Islet precursor cell (in vitro differentiated cells): ENCODE results near the gene LMO4.

Experiments
- DNase-seq: peaks from one replicate; pipeline ENCODE4 v3.0.0-alpha.2; 2018

LMO4 gene

DNA sequence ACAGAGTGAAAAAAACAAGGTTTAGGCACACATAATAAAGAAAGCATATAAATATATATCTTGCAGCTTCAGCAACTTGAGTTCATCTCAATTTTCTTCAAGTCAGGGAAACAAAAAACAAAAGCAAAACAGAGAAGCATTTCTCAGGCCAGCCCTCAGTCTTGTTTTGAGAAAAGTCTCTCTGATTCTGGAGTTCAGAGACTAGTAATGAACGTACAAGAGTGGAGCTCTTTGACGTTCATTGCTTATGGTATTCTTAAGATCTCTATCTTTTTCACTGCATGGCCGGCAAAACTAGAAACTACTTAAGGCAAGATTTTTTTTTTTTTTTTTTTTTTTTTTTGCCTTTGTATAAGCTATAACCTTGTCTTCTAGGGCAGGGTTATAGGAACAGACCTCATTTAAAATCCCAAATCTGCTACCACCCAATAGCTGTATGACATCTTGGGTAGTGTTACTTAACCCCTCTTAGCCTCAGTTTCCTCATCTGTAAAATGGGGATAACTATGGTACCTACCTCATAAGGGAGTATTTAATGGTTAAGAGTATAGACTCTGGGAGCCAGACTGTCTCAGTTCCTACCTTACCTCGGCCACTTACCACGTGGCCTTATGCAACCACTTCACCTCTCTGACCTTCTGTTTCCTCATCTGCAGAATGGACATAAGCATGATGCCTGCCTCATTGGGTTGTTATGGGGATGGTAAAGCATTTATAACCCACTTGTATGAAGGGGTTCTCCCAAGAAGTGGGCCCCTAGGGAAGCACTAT is 33.6 kb downstream of the LMO4 start:
- DNase-seq, result no peak

DNA sequence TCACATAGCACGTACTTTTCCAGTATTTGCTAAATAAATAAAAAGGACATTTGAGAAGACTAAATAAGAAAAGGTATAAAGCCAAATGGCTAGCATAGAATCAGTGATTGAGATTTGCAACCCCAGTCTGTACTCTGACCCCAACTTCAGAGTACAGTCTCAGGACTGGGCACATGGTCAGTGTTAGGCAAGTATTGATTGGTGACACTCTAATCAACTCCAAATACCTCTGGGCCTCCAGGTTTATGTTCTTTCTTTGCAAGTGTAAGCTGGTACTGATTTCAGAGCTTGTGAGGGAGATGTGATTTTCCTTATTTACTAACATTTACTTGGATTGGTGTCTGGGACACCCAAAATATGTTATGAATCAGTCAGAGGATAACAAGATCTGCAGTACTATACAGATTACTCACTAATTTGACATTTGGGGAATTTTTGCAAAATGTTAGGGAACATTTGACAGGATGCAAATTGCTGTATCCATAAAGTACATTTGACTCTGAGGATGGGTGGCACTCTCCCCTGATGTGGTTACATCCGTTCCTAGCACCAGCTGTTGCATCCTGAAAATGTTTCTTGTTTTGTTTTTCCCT is 34.2 kb downstream of the LMO4 start:
- no peak for DNase-seq

DNA sequence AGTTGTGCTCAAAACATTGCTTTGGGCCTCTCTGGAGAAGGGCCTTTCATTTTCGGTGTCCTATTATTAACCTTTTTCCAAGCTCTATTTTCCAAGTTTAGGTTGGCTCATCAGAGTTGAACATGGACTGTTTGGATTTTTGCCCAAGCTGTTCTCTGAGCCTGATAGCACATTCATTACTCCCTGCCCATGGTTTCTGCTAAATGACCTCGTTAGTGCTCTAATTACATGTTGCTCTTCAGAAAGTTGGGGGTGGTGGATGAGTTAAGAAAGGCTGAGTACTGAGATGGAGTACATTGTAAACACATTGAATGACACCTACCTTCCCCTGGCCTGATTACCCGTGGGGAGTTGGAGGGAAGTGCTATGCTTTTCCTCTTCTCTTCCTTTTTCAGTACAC is 38.9 kb downstream of the LMO4 start:
- DNase-seq, result no peak

DNA sequence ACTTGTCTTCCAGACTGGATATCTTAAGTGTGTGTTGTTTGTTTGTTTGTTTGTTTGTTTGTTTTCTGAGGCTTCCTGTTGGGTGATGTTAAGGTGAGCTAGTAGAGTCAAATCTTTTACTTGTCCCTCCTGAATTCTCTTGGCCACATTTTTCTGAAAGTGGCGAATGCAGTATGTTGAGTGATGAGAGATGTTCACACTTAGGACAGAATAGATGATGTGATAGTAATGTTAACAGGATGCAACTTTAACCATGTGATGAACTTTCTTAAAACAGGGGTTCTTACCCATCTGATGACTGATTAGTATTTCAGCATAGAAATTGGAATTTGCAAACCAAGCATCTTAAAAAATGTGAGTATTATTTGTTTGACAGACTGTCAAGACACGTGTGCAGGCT is 40.2 kb downstream of the LMO4 start:
- no peak for DNase-seq

DNA sequence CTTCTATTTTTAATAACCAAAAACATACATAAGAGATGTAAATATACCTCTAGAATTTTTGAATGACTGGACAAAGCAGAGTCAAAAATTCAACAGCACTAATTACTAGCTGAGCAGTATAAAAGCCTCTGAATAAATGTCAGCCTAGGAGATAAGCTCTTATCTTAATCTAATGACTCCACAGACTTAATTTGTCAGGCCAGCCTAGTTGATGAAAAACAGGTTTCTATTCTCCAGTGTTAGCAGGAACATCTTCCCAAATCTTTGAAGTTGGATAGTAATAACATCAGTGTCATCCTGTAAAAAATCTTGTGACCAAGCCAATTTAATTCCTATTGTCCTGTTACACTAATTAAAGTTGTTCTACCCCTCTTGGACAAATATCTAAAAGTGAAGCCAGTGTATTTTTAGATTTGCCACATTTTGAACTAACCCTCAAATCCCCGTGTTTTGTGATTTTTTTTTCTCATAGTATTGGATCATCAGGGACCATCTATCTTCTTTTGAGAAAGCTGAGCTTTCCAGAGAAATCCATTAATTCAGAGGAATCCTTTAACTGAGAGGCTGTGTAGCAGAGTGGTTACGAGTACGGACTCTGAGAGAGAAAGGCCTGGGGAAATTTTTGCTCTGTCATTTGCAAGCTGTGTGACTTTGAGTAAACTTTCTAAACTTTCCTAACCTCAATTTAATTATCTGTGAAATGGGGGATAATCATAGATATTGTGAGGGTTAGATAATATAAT is 41.2 kb downstream of the LMO4 start:
- no peak for DNase-seq

DNA sequence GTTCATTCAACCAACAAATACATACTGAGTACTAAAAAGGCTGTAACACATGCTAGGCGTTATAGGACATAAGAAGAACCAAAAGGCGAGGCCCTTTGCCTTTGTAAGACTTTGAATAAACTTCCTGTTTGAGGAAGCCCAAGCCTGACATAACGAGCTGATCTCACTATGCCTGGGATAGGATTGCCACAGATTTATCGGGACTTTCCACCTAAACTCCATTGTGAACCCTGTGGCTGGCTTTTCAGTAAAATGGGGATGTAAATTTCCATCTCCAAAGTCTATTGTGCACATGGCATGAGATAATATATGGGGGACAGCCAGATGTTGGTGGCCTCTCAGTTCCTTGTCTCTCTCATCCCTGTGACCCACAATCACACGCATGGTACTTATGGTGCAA is 41.9 kb downstream of the LMO4 start:
- DNase-seq, result no peak

DNA sequence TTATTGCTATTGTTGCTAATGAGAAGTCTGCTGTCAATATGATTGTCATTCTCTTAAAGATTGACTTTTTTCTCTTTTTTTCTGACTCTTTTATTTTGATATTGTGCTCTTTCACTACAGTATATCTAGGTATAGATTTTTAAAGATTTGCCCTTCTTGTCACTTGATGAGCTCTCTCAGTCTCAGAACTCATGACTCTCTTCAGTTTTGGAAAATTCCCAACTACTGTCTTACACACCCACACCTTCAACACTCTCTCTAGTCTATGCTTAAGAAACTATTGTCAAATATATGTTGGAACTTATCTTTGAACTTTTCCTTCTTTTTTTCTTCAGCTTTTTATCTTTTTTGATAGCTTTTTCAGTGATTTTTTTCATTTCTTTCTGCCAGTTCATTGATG is 50.6 kb downstream of the LMO4 start:
- no peak for DNase-seq

DNA sequence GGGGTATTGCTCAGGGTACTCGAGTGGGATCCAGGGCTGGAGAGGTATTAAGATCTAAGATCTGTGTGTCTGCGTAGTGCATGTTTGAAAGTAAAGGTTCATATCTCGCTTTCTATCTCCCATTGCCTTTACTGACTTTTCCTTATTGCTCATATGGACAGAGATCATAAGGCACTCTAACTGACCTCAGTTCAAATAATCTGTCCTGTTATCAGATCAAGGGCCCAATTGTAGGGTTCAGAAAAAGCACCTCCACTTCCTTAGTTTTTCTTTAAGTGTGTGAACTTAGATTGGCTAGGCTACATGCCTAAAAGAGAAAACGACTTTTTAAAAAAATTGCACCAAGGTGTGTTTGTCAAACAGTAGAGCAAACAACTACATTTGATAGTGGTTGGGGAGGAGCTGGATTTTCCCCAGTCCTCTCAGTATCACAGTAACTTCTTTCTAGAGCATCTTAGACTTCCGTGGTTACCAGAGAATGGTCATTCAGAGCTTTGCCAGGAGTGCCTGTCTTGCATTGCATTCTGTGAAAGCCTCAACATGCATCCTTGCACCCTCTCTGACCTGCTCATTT is 57.6 kb downstream of the LMO4 start:
- no peak for DNase-seq

DNA sequence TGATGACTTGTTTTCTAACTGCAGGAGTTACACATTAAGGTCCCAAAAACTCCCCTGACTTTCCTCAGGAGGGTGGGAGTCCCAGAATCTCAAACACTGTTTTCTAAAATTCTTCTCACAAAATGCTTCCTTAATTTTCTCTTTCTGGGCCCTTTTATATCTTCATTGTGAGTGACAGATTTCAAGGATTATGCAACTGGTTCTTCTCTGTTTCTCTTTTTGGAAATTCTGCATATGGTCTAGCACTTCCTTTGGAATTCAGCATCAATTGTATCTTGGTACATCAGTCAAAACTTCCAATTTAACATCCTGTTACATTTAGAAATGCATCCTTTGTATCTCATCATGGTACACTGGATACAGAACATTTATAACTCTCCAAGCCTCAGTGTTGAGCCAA is 59.7 kb downstream of the LMO4 start:
- DNase-seq, result no peak

DNA sequence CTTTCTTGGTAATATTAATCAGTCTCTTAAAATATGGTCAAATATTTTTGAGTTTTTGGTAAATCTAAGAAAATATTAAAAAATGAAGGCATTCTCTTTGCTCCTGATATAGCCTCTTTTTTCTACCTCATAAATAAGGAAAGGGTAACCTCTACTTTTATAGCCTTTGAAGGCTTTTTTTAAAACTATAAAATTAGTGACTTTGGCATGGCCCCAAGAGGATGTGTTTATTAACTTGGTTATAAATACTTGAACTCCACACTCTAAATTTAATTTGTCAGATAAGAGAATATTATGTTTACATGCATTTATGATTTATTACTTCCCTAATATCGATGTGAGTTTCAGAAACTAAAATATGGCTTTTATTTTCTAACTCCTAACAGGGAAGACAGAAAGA is 60.3 kb downstream of the LMO4 start:
- DNase-seq, result no peak

DNA sequence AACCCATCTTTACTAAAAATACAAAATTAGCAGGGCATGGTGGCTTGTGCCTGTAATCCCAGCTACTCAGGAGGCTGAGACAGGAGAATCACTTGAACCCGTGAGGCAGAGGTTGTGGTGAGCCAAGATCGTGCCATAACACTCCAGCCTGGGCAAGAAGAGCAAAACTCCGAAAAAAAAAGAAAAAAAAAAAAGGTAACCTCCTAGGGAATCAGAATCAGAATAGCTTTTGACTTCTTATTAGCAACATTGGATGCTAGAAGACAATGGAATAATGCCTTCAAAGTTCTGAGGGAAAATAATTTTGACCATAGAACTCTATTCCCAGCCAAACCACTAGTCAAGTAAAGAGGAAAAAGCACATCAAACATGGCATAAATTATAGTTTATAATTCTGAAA is 60.9 kb downstream of the LMO4 start:
- no peak for DNase-seq

DNA sequence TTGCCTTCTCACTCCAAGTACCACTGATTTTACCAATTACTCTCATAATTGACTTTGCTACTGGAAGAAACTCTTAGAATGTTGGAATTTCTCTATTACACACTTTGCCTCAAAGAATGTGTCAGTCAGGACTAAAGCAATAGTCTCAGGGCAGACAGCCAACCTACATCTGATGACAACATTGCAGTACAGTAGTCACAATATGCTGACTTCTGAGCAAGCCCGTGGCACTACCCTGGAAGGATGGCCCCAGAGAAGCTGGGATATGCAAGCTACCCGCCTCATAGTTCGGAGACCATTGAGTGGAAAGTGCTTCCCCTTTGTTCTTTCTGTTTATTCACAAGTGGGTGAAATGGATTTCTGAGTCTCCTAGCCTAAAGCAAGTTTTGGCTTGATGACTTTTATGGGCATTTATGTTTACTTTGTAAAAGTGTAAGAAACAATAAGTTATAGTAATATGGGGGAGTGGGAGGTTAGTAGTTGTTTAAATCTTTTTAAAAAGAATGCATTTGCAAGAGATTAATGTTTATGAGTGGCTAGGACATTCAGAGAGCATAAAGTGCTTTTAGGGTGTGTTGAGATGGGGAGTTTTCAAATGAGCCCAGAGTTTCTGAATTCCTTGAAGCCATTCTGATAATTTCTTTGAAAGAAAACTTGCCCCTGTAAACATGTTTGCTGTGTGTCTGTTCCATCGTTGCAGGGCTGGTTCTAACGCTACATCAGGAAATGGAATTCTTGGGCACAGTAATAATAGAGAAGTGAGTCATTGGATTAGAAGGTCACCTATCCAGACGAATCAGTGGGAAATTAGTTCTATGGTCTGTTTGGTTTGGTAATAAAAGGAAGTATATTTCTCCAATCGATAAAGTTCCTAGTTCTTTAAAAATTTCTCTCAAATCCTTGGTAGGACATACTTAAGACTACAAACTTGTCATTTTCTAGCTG is 63.8 kb downstream of the LMO4 start:
- no peak for DNase-seq

DNA sequence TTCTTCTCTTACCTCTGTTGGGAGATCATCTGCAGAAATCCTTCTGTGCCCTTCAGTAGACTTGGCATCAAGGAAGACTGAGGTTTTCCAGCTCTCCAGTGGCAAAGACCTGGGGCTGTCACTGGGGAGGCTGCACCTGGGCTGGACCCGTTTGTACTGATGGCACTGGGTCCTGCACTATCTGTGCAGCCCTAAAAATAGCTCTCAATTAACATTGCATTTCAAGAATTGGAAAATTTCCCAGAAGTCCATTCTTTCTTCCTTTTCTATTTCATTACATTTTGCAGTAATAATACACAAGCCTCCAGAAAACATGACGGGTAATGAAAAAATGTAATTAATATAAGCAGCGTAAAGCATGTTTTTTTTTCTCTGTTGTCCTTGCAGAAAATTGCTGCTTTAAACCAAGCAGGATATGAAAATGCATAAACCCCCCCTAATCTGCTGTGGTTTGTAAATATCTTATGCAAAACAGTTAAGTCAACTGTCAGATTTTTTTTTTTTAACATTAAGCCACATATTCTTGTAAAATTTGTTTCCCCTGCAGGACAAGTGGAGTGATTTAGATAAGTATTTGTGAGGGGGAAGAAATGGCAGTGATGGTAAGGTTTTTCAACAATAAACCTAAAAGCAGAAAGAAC is 64.9 kb downstream of the LMO4 start:
- no peak for DNase-seq

DNA sequence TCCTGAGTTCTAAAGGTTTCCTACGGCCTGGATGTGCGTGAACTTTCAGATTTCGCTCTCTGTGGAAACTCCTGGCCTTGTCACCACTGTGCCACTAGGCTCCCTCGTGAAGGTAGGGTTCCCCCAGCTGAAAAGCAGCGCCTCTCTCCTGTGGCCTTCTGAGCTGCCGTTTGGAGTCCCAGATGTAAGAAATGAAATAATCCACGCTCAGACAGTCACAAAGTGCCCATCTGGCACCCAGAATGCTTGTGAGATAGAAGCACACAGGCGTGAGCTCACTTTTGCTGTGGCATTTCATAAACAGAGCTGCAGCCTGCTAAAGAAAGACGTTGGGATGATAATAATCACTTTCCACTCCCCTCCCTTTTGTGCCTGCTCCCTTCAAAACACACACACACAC is 65.8 kb downstream of the LMO4 start:
- no peak for DNase-seq

DNA sequence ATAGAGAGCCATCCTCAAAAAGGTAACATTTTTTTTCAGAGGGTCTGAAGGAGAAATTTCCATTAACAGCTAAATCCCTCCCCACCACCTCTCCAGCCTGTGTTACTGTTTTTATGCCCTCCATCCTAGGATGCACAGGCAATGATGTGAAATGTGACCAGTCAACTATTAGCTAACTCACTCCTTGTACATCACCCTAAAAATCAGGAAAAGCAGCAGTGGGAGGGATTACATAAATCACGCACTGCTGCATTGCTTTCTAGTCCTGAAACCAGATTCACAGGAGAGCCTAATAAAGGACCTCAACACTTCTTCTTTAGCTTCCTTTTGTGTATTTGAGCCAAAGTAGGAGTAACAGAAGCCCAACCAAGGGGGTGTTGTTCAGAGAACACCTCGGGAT is 66.3 kb downstream of the LMO4 start:
- no peak for DNase-seq
